ENCODE measurements around the gene LZTS2. TPM values are rescaled to one million over a fixed set of nuclear protein-coding genes. Genes with fewer than 3 reads are reported as not detected.
A peak's percentile ranks its signal among the peaks of the same experiment; 100 is the strongest.

LZTS2 gene
- total and polyA plus RNA-seq, 10 donors = 21.8 to 76.6 (median 54.6) TPM

DNA sequence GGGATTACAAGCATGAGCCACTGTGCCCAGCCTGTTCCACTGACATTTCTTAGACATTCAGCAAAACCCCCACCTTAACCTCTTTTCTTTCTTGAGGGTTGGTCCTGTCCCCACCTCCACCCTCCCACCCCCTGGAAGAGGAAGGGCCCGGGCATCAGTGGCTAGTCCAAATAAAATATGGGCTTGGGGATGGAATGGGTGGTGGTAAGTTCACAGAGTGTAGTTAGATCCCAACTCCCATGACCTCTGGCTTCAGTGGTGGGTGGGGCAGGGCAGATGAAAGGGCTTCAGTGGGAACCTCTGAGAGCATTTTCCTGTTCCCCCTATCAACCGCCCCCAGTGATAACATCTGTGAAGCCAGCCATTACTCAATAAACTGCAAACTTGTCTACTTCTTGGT, 41.2 kb downstream of the LZTS2 start:
- DNase-seq = peak; percentile 71
- intact Hi-C loops (cut with DNase I; ENCODE audit: low total_unique reads) = no loop called here
- WGBS, 5 donors = 27 to 66% (median 41%) methylated on average over 2 of the region's 2 CpGs

GRCh38 chr10:101041252-101041761, 41.7 kb downstream of the LZTS2 start:
- H3K4me1 ChIP-seq = peaks cover 15 to 32% (median 25%) of the 10 kb centered on the region in 6 donors
- peak; percentile 85 for DNase-seq
- H3K4me3 ChIP-seq = no peak overlapping the region
- peaks cover 0 to 3% (median 0%) of the 10 kb centered on the region in 7 donors for H3K27me3 ChIP-seq (replicated peaks in 1 of 7)
- H3K36me3 ChIP-seq = peaks cover 4 to 43% (median 35%) of the 10 kb centered on the region in 6 donors
- H3K9me3 ChIP-seq = no peaks in the 10 kb centered on the region
- peak overlapping the region in 4 of 8 donors; percentile 77 to 88 (median 80) for H3K27ac ChIP-seq
- intact Hi-C loops (cut with DNase I; ENCODE audit: low total_unique reads) = no loop called here
- 26 to 37% (median 27%) methylated on average over 5 to 6 of the region's 6 CpGs for whole genome bisulfite sequencing, 5 donors
- TF ChIP-seq POLR2A (IDR thresholded peaks at IDR 0.05) = no peak
- TF ChIP-seq, protein P1, sequence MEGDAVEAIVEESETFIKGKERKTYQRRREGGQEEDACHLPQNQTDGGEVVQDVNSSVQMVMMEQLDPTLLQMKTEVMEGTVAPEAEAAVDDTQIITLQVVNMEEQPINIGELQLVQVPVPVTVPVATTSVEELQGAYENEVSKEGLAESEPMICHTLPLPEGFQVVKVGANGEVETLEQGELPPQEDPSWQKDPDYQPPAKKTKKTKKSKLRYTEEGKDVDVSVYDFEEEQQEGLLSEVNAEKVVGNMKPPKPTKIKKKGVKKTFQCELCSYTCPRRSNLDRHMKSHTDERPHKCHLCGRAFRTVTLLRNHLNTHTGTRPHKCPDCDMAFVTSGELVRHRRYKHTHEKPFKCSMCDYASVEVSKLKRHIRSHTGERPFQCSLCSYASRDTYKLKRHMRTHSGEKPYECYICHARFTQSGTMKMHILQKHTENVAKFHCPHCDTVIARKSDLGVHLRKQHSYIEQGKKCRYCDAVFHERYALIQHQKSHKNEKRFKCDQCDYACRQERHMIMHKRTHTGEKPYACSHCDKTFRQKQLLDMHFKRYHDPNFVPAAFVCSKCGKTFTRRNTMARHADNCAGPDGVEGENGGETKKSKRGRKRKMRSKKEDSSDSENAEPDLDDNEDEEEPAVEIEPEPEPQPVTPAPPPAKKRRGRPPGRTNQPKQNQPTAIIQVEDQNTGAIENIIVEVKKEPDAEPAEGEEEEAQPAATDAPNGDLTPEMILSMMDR (IDR thresholded peaks at IDR 0.05 in 8 of 11, conservative IDR thresholded peaks at IDR 0.05 in 3 of 11) = peak; percentile 82 to 96 (median 92)
- TF ChIP-seq POLR2AphosphoS5 (IDR thresholded peaks at IDR 0.05) = peak in 1 of 3 donors; percentile 21

More for the DNA sequence above, 41.2 kb downstream of the LZTS2 start:
- H3K9me3 ChIP-seq = no peaks in the 10 kb centered on the region
- H3K27ac ChIP-seq = peak overlapping the region in 2 of 8 donors; percentile 6 to 88
- H3K36me3 ChIP-seq = peaks cover 5 to 48% (median 40%) of the 10 kb centered on the region in 6 donors
- no peaks in the 10 kb centered on the region for H3K27me3 ChIP-seq (replicated peaks in 1 of 7)
- TF ChIP-seq POLR2A (IDR thresholded peaks at IDR 0.05) = no peak
- no peak for TF ChIP-seq POLR2AphosphoS5 (IDR thresholded peaks at IDR 0.05)
- TF ChIP-seq, protein P1 (IDR thresholded peaks at IDR 0.05 in 8 of 11, conservative IDR thresholded peaks at IDR 0.05 in 3 of 11) = no peak
- peaks cover 15 to 32% (median 25%) of the 10 kb centered on the region in 6 donors for H3K4me1 ChIP-seq
- no peak overlapping the region for H3K4me3 ChIP-seq

DNA sequence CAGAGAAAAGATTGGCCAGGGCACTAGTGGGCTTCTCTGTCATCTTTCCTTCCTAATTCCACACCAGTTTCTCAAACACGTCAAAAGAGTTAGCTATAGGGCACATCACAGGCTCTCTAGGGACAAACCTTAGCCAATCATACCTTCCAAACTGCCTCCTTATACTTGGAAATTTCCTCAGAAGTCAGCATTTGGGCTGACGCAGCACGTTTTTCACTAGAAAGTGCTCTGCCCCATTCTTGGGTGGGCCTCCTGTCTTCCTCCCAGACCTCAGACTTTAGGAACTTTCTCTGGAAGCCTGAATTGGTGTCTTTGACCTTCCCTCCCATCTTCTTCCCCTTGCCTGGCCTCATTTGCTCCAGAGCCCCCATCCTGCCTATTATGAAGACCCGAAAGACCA, 42.5 kb downstream of the LZTS2 start:
- no peak for DNase-seq
- peaks cover 0 to 35% (median 28%) of the 10 kb centered on the region in 6 donors for H3K36me3 ChIP-seq
- 60 to 81% (median 68%) methylated on average over 4 of the region's 4 CpGs for WGBS, 5 donors
- intact Hi-C loops (cut with DNase I; ENCODE audit: low total_unique reads) = no loop called here
- TF ChIP-seq POLR2A (IDR thresholded peaks at IDR 0.05) (no peak), POLR2AphosphoS5 (IDR thresholded peaks at IDR 0.05) (no peak)
- TF ChIP-seq, protein P1 (IDR thresholded peaks at IDR 0.05 in 8 of 11, conservative IDR thresholded peaks at IDR 0.05 in 3 of 11) = no peak
- peak overlapping the region; percentile 77 to 88 (median 82) for H3K27ac ChIP-seq
- peaks cover 15 to 32% (median 25%) of the 10 kb centered on the region in 6 donors for H3K4me1 ChIP-seq
- H3K27me3 ChIP-seq (replicated peaks in 1 of 7) = peaks cover 0 to 11% (median 3%) of the 10 kb centered on the region in 7 donors
- peak overlapping the region in 3 of 8 donors; percentile 43 to 67 (median 54) for H3K4me3 ChIP-seq
- no peaks in the 10 kb centered on the region for H3K9me3 ChIP-seq

GRCh38 chr10:101042667-101043362, 43.2 kb downstream of the LZTS2 start:
- Histone ChIP-seq H3K4me1 (peaks cover 15 to 32% (median 25%) of the 10 kb centered on the region in 6 donors), H3K9me3 (no peaks in the 10 kb centered on the region), H3K36me3 (peaks cover 0 to 28% (median 21%) of the 10 kb centered on the region in 6 donors), H3K27ac (peak overlapping the region; percentile 77 to 88 (median 82)), H3K27me3 (replicated peaks in 1 of 7) (peaks cover 0 to 18% (median 10%) of the 10 kb centered on the region in 7 donors), H3K4me3 (peak overlapping the region; percentile 38 to 67 (median 47))
- TF ChIP-seq, protein P1 (IDR thresholded peaks at IDR 0.05 in 8 of 11, conservative IDR thresholded peaks at IDR 0.05 in 3 of 11) = peak in 5 of 11 experiments; percentile 7 to 32 (median 20)
- TF ChIP-seq POLR2AphosphoS5 (IDR thresholded peaks at IDR 0.05) (peak; percentile 79 to 88 (median 87)), POLR2A (IDR thresholded peaks at IDR 0.05) (no peak)
- DNase-seq = peak; percentile 98
- intact Hi-C loops (cut with DNase I; ENCODE audit: low total_unique reads) = no loop called here
- 3 to 6% (median 5%) methylated on average over 33 to 40 of the region's 40 CpGs for WGBS, 5 donors
